Left hindlimb (tissue), 1 donor: ENCODE data around the gene CPLX1.

Experiments used
- DNase-seq: peaks from one replicate; pipeline ENCODE4 v3.0.0-alpha.2; 2018

CPLX1 gene

GRCh38 chr4:825971-826330 is at the start of gene CPLX1:
Gene CPLX1, minus strand, starts transcription at chr4:826129. Its CDS starts 1,607 bp downstream, at chr4:824522.
- no peak for DNase-seq

DNA sequence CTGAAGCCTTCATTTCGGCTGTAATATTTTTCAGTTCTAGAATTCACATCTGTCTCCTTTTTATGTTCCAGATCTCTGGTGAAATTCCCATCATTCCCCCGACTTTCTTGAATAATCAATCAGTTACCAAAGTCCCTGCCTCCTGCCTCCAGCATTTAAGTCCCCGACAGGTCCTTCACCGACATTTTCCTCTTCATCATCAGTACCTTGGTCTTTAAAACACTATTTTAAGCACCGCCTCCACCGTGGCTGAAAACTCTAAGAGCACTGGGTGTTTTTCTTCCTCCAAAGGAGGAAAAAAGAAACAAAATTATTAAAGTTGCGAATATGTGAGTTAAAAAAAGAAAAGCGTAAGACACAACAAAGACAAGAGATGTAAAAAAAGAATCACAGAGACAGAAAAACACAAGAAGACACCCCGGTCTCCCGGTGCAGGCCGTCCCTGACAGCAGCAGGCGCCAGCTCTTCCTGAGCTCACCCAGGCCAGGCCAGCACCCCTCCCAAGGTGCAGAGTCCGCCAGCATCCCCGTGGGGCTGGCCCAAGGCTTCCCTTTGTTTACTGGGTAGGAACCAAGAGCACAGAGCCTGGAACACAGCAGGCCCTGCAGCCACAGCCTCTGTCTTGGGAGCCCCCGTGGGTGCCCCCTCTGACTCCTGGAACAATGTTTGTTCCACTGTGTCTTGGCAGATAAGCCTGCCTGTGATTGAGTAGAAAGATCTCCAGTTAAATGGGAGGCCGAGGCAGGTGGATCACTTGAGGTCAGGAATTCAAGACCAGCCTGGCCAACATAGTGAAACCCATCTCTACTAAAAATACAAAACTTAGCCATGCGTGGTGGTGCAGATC is 49.3 kb upstream of the CPLX1 start:
- DNase-seq: no peak

DNA sequence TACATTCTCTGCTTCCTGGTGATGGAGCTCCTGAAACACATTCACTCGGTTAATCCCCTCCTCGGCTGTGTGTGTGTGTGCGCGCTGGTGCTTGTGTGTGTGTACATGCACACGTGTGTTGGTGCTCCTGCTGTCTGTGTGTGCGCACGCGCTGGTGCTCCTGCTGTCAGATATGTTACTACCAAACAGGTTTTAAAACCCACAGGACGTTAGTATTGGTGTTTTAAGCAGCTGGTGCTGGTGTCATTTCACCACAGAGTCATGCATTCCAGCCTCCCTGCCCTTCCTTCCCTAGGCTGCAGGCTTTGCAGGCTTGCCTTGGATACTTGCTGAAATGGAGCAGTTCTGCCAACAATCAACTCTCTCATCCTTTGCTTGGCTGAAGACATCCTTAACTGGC is 48.1 kb upstream of the CPLX1 start:
- DNase-seq: no peak

DNA sequence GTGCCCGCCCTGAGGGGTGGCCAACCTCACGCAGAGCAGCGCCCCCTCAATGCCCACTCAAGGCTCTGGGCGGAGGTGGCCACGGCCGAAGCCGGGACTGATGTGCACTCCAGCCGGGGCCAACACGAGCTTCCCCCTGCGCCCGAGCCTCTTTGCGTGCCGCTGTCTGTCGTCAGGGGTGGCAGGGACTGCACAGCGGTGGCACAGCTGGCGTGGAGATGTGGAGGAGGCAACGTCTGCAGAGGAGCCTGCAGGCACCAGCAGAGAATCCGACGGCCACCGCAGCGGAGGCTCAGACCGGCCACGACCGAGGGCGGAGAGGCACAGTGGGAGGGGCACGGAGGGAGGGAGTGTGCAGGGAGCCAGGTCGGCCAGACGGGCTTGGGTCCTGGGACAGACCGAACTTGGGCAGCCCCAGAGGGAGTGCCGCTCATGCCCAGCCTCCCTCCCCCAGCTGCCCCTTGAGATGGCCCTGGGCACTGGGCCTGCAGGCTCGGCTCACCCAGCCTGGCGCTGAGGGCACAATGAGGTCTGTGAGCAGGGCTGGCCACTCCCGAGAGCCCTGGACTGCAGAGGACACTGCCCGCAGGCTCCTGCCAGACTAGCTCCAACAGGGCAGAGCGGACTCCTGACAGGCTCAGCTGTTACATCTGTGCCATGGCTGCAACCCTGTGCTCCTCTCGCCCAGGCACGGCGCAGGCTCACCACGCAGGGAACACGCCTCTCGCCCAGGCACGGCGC is 46.5 kb upstream of the CPLX1 start:
- no peak for DNase-seq

- no peak for DNase-seq
Observed at GRCh38 chr4:871484-871883, 45.6 kb upstream of the CPLX1 start.

DNA sequence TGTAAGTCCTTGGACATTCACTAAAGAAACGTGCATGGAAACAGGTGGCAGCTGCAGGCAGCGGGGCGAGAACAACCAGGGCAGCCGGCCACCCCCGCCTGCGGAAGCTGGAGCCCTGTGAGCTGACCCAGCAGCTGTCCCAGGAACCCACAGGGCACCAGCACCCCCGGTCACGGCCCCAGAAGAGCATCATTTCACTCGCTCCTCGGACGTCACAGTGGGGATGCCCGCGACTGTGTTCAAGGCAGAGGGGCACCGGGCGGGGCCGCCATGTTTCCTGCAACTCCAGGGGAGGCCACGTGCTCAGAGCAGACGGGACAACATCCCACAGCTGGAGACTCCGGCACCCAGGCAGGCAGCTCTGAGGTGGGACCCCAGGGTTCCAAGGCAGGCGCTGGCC is 45.0 kb upstream of the CPLX1 start:
- DNase-seq: no peak

DNA sequence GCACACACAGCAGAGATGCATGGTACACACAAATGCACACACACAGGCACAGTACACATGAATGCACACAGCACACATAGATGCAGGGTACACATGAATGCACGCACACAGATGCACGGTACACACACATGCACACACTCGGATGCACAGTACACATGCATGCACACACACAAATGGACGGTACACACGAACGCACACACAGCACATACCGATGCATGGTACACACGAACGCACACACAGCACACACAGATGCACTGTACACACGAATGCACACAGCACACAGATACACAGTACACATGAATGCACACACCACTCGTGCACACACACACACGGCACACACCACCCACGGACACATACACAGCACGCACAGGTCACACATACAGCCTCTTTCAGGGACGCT is 43.8 kb upstream of the CPLX1 start:
- no peak for DNase-seq

DNA sequence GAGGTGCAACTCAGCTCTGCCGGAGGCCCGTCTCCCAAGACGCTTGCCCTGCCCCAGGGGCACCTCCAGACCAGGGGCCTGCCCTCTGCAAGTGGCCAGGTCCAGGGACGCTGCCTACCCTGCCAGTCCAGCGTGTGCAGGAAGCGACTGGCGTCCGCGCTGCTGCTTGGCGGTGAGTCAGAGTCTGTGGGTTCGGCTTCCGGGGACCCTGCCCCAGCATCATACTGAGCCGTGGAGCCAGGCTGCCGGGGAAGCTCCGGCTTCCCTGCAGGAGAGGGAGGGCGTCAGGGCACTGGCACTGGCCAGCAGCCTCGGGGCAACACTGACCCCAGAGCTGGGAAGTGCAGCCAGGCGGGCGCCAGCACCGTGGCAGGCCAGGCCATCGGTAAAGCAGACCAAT is 42.5 kb upstream of the CPLX1 start:
- no peak for DNase-seq

- DNase-seq: no peak
Observed at GRCh38 chr4:867526-868250, 41.8 kb upstream of the CPLX1 start.

DNA sequence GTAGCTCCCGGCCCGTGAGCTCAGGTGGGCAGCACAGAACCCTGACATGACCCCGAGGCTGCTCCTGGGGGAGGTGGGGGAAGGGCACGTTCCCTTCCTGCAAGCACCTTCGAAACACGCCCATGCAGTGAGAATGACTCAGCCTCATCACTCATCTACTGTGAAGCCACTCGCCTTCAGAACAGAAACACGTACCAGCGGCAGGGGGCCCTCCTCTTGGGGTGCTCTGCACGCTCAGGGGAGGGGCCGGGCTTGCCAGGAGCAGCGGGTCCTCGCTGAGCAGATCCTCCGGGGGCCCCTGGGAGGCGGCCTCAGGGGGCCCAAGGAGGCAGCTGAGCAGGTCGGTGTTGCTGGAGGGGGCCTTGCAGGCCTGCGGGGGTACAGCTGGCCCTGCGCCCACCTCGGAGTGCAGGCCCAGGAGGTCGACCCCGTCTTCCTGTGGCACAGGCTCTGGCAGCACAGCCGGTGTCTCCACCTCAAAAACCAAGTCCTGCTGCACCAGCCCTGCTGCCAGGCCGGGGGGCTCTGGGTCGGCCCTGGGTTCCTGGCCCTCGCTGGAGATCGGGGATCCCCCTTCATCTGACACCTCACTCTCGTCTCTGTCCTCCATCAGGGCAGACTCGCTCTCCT is 40.9 kb upstream of the CPLX1 start:
- no peak for DNase-seq

DNA sequence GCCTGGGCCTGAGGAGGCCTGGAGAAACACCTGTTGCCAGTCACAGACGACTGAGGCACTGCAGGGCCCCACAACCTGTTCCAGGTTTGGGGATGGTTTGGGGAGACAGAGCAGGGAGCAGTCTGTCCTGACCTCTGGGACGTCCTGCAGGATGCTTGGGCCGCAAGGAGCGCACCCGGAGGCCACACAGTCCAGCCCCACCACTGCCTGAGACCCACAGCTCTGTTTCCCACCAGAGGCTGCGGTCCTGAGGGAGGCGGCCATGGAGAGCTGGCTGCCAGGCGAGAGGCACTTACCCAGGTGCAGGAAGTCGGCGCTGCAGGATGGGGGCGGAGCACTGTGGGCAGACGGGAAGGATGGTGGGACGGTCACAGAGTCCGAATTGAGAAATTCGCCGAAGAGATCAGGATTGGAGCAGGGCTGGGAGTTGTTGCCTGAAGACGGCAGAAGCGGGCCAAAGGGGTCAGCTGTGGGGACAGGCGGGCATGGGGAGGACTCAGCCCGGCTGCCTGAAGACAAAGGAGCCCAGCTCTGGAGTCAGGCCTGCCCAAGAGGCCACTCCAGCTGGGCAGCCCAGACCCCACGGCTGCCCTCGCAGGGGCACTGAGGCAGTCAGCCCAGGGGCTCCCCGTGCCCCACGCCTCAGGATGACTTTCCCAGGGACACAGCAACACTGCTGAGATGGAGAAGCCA is 40.3 kb upstream of the CPLX1 start:
- DNase-seq: no peak

GRCh38 chr4:865572-865971 is 39.6 kb upstream of the CPLX1 start:
- DNase-seq: no peak

DNA sequence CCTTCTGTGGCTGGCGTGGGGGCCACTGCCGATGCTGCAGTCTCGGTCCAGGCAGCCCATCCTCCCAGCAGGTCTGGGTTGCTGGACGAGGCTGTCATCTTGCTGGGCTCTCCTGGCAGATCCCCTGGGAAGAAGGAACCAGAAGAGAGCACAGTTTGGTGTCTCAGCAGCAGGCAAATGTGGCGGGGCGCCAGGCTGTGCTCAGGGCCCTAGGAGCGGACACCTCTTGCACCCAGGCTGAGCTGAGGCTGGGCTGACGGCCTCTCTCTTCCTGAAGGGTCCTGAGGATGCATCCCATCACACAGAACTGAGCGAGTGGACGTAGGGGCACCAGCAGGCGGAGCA is 39.2 kb upstream of the CPLX1 start:
- no peak for DNase-seq

GRCh38 chr4:864456-865120 is 38.7 kb upstream of the CPLX1 start:
- DNase-seq: no peak

GRCh38 chr4:860561-860960 is 34.6 kb upstream of the CPLX1 start:
- peak; percentile 6 for DNase-seq

DNA sequence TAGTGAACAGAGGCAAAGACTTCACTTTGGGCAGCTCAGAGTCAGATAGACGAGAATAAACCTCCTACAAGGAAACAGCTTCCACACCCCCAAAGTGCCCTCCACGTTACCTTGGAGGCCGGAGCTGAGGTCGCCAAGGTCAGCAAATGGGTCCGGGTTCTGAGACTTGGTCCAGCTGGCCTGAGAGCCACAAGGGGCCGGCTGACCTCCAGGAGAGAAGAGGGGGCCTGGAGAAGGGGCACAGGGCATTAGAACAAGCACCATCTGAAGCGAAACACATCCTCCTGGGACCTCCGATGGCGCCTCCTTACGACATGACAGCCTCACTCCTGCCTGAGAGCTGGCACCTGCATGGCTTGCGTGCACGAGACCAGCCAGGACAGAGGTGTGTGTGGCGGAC is 33.6 kb upstream of the CPLX1 start:
- DNase-seq: peak; percentile 16

GRCh38 chr4:858831-859451 is 33.0 kb upstream of the CPLX1 start:
- peak; percentile 30 for DNase-seq

GRCh38 chr4:858041-858481 is 32.1 kb upstream of the CPLX1 start:
- peak; percentile 9 for DNase-seq

DNA sequence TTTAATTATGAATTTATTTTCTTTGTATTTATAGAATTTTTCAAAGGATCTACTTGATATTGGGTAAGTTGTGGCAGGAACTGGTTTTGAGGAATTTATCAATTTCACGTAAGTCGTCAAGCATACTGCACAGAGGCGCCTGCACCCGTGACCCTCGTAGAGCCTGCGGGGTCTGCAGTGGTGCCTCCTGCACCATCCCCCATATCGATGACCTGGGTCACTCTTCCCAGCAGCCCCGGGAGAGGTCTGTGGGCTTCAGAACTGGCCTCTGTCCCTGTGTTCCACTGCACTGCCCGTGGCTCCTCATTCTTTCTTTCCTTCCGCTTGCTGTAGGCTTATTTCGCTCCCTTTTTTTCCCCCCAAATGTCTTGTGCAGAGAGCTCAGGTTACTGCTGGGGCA is 31.5 kb upstream of the CPLX1 start:
- DNase-seq: peak; percentile 14

DNA sequence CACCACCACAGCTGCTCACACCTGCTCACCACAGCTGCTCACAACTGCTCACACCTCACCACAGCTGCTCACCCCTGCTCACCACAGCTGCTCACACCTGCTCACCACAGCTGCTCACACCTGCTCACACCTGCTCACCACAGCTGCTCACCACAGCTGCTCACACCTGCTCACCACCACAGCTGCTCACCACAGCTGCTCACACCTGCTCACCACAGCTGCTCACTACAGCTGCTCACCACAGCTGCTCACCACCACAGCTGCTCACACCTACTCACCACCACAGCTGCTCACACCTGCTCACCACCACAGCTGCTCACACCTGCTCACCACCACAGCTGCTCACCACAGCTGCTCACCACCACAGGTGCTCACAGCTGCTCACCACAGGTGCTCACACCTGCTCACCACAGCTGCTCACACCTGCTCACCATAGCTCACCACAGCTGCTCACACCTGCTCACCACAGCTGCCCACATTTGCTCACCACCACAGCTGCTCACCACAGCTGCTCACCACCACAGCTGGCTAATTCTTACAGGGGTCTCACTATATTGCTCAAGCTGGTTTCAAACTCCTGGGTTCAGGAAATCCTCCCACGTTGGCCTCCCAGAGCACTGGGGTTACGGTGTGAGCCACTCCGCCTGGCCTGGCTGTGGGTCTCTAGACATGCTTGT is 30.4 kb upstream of the CPLX1 start:
- DNase-seq: peak; percentile 25

- DNase-seq: no peak
Observed at GRCh38 chr4:855880-856224, 29.9 kb upstream of the CPLX1 start.
